Measurements from ENCODE around the gene TRRAP. TPM values are rescaled to one million over a fixed set of nuclear protein-coding genes. Genes with fewer than 3 reads are reported as not detected.

TRRAP gene
- total and polyA plus RNA-seq, 2 experiments from 2014 or later = 14.9 to 58.7 TPM

- Mint-ChIP-seq H3K4me1 (0 out of 3 replicates have a peak, but pooled peaks cover 3% of the 10 kb centered on the region), H3K36me3 (ENCODE audit: low read depth) (peaks cover 78% of the 10 kb centered on the region), H3K27ac (no peak overlapping the region), H3K4me3 (no peak overlapping the region), H3K9me3 (no peaks in the 10 kb centered on the region), H3K27me3 (ENCODE audit: insufficient read depth, low read depth, poor library complexity) (peaks cover 14% of the 10 kb centered on the region)
- peaks cover 28% of the 10 kb centered on the region; the same call in 1 of the 2 replicates for H3K36me3 ChIP-seq (ENCODE audit: insufficient read depth)
- no peak for ATAC-seq
- no peaks in the 10 kb centered on the region for H3K4me1 ChIP-seq (ENCODE audit: insufficient read depth)
- no peak for TF ChIP-seq JUNB (IDR thresholded peaks at IDR 0.05; ENCODE audit: unreplicated experiment)
- TF ChIP-seq ZNF331 (CRISPR knock-in tag; IDR thresholded peaks at IDR 0.05; ENCODE audit: low read depth) = no peak
- TF ChIP-seq EZH2phosphoT487 (IDR thresholded peaks at IDR 0.05; ENCODE audit: unreplicated experiment) = no peak
- no peak for TF ChIP-seq ETS1 (IDR thresholded peaks at IDR 0.05)
- TF ChIP-seq CREB1 (CRISPR knock-in tag; IDR thresholded peaks at IDR 0.05; ENCODE audit: low read depth) = no peak
- no peak for TF ChIP-seq ZNF114 (CRISPR knock-in tag; IDR thresholded peaks at IDR 0.05)
- H3K4me3 ChIP-seq = no peak overlapping the region
- peaks cover 12% of the 10 kb centered on the region; the same call in 1 of the 2 replicates for H4K20me1 ChIP-seq (replicated peaks; ENCODE audit: insufficient read depth)
- H2AFZ ChIP-seq = no peak overlapping the region
- no peaks in the 10 kb centered on the region for H3K9me2 ChIP-seq (ENCODE audit: insufficient read depth)
- 0 out of 2 replicates have a peak, but pooled peaks cover 4% of the 10 kb centered on the region for H3F3A ChIP-seq (replicated peaks; ENCODE audit: low read depth)
- H3K4me2 ChIP-seq = no peak overlapping the region
- H3K79me2 ChIP-seq (replicated peaks; ENCODE audit: insufficient read depth) = peaks cover 6% of the 10 kb centered on the region; the same call in 1 of the 2 replicates
- no peaks in the 10 kb centered on the region for H3K27me3 ChIP-seq (ENCODE audit: insufficient read depth)
- H3K27ac ChIP-seq (ENCODE audit: low read depth) = no peak overlapping the region
- DNase-seq (ENCODE audit: low spot score) = no peak
Observed at GRCh38 chr7:99041526-99041925, 163.2 kb downstream of the TRRAP start.

- Mint-ChIP-seq H3K4me1 (0 out of 3 replicates have a peak, but pooled peaks cover 3% of the 10 kb centered on the region), H3K27me3 (ENCODE audit: insufficient read depth, low read depth, poor library complexity) (peaks cover 13% of the 10 kb centered on the region), H3K36me3 (ENCODE audit: low read depth) (peaks cover 71% of the 10 kb centered on the region), H3K27ac (no peak overlapping the region), H3K4me3 (no peak overlapping the region), H3K9me3 (no peaks in the 10 kb centered on the region)
- Histone ChIP-seq H4K20me1 (replicated peaks; ENCODE audit: insufficient read depth) (peaks cover 16% of the 10 kb centered on the region; the same call in 1 of the 2 replicates), H3F3A (replicated peaks; ENCODE audit: low read depth) (0 out of 2 replicates have a peak, but pooled peaks cover 4% of the 10 kb centered on the region), H2AFZ (no peak overlapping the region), H3K4me1 (ENCODE audit: insufficient read depth) (no peaks in the 10 kb centered on the region), H3K9me2 (ENCODE audit: insufficient read depth) (no peaks in the 10 kb centered on the region), H3K4me3 (no peak overlapping the region), H3K4me2 (no peak overlapping the region), H3K27me3 (ENCODE audit: insufficient read depth) (no peaks in the 10 kb centered on the region), H3K36me3 (ENCODE audit: insufficient read depth) (peaks cover 28% of the 10 kb centered on the region; the same call in 1 of the 2 replicates), H3K79me2 (replicated peaks; ENCODE audit: insufficient read depth) (peaks cover 8% of the 10 kb centered on the region; the same call in 1 of the 2 replicates), H3K27ac (ENCODE audit: low read depth) (no peak overlapping the region)
- DNase-seq (ENCODE audit: low spot score) (no peak), ATAC-seq (no peak)
- TF ChIP-seq CTCF (conservative IDR thresholded peaks at IDR 0.05; ENCODE audit: low read depth in 2 of 2) (no peak), EZH2 (IDR thresholded peaks at IDR 0.05; ENCODE audit: low read depth, unreplicated experiment) (no peak), CREB1 (CRISPR knock-in tag; IDR thresholded peaks at IDR 0.05; ENCODE audit: low read depth) (no peak), JUNB (IDR thresholded peaks at IDR 0.05; ENCODE audit: unreplicated experiment) (no peak), ZNF462 (CRISPR knock-in tag; IDR thresholded peaks at IDR 0.05) (no peak), NANOG (IDR thresholded peaks at IDR 0.05; ENCODE audit: borderline replicate concordance) (no peak), POLR2AphosphoS5 (IDR thresholded peaks at IDR 0.05; ENCODE audit: low read depth) (no peak), ZNF114 (CRISPR knock-in tag; IDR thresholded peaks at IDR 0.05) (no peak), STAT1 (IDR thresholded peaks at IDR 0.05; ENCODE audit: unreplicated experiment) (no peak), ZNF331 (CRISPR knock-in tag; IDR thresholded peaks at IDR 0.05; ENCODE audit: low read depth) (no peak), EZH2phosphoT487 (IDR thresholded peaks at IDR 0.05; ENCODE audit: unreplicated experiment) (no peak)
Observed at GRCh38 chr7:99042957-99043356, 164.6 kb downstream of the TRRAP start.

All from GM23338 (cell line).